GM10248 (cell line): ENCODE data around the gene PPIP5K1.

Source experiments
- CTCF ChIA-PET: fragments of 300-600 bp; sonication (Branson Sonifier 250); formaldehyde crosslinking; extraction: SDS; loops from one replicate; lab custom pipeline; 2021; ENCODE audit warnings: antibody characterized with exemption; lab: Yijun Ruan, JAX
- POLR2A ChIA-PET: fragments of 350-650 bp; sonication (Branson Sonifier 250); formaldehyde crosslinking; extraction: SDS; loops from one replicate; lab custom pipeline; 2020; ENCODE audit warnings: antibody characterized with exemption; lab: Yijun Ruan, JAX
- DNase-seq: peaks from one replicate; pipeline ENCODE4 v3.0.0; 2012; ENCODE audit errors: extremely low spot score
- CTCF ChIP-seq: IDR thresholded peaks from 2 replicates; pipeline ENCODE4 v1.5.1; 2012; ENCODE audit warnings: mild to moderate bottlenecking, low read depth; ENCODE audit errors: extremely low read depth, missing control alignments, control extremely low read depth

PPIP5K1 gene

DNA sequence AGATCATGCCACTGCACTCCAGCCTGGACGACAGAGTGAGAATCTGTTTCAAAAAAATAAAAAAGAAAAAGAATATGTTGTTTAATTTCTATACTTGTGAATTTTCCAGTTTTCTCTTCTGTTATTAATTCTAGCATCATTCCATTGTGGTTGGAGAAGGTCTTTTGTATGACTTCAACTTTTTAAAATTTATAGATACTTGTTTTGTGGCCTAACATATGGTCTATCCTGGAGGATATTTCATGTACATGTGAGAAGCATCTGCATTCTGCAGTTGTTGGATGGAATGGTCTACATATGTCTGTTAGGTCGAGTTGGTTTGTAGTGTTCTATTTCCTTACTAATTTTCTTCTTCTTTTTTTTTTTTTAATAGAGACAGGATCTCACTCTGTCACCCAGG, 37.0 kb downstream of the PPIP5K1 start:
- POLR2A ChIA-PET = no interaction called here
- DNase-seq = no peak
- CTCF ChIA-PET = no interaction called here
- no peak for TF ChIP-seq CTCF

DNA sequence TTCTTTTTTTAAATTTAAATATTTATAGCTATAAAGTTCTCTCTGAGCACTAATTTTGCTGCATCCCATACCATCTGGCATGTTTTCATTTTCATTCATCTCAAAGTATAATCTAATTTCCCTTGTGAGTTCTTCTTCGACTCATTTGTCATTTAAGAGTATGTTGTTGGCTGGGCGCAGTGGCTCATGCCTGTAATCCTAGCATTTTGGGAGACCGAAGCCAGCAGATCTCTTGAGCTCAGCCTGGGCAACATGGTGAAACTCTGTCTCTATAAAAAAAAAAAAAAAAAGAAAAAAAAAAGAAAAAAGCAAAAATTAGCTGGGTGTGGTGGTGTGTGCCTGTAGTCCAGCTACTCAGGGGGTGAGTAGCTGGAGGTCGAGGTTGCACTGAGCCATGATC, 37.8 kb downstream of the PPIP5K1 start:
- no peak for DNase-seq
- CTCF ChIA-PET = no interaction called here
- POLR2A ChIA-PET = no interaction called here
- TF ChIP-seq CTCF = no peak

DNA sequence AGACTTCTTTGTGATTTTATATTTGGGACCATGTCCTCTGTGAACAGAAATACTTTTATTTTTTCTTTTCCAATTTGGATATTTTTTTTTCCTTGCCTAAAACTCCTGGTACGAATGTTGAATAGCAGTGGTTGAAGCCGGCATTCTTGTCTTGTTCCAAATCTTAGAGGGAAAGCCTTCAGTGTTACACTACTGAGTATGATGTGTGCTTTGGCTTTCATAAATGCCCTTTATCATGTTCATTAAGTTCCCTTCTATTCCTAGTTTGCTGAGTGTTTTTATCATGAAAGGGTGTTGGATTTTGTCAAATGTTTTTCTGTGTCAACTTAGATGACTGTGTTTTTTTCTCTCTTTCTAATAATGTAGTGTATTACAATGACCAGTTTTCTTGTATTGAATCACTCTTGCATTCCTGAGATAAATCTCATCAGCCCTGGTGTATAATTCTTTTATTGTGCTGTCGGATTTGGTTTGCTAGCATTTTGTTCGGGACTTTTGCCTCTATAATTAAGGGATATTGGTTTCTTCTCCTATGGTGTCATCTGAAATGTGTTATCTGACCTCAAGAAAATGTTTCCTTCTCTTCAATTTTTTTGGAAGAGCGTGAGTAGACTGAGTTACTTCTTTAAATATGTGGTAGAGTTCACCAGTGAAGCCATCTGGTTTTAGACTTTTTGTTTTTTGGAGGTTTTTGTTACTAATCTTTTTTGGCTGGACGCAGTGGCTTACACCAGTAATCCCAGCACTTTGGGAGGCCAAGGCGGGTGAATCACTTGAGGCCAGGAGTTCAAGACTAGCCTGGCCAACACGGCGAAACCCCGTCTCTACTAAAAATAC, 39.3 kb downstream of the PPIP5K1 start:
- CTCF ChIA-PET = interaction anchor here (0.6 kb wide), 1 partner anchor 29 kb away, joined by 3 read pairs; no protein-coding TSS in a partner anchor
- DNase-seq = no peak
- TF ChIP-seq CTCF = no peak
- POLR2A ChIA-PET = no interaction called here

DNA sequence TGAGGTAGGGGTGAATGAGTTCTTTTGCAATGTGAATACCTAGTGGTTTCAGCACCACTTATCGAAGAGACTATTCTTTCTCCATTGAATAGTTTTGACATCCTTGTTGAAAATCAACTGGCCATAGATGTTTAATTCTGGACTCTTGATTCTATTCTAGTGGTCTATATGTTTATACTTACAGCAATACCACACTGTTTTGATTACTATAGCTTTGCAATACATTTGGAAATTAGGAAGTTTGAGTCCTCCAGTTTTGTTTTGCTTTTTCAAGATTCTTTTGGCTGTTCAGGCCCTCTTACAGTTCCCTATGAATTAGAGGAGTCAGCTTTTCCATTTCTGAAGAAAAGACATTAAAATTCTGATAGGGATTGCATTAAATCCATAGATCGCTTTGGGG, 42.5 kb downstream of the PPIP5K1 start:
- TF ChIP-seq CTCF = no peak
- ChIA-PET CTCF (no interaction called here), POLR2A (no interaction called here)
- DNase-seq = no peak

DNA sequence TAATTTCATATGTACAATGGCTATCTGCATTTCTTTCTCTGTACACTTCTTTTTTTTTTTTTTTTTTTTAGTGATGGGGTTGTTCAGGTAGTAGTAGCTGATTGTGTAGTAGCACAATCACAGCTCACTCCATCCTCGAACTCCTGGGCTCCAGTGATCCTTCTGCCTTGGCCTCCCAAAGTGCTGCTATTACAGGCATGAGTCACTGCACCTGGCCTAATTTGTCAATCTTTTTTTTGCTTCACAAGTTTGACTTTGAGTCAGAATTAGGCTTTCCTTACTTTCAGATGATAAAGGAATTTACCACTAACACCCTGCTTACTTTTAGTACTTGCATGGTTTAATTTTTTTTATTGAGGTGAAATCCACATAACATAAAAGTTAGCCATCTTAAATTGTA, 44.6 kb downstream of the PPIP5K1 start:
- no peak for TF ChIP-seq CTCF
- CTCF ChIA-PET = interaction anchor here (1.5 kb wide), 1 partner anchor 11 kb away, joined by 3 read pairs; no protein-coding TSS in a partner anchor
- no peak for DNase-seq
- POLR2A ChIA-PET = no interaction called here

DNA sequence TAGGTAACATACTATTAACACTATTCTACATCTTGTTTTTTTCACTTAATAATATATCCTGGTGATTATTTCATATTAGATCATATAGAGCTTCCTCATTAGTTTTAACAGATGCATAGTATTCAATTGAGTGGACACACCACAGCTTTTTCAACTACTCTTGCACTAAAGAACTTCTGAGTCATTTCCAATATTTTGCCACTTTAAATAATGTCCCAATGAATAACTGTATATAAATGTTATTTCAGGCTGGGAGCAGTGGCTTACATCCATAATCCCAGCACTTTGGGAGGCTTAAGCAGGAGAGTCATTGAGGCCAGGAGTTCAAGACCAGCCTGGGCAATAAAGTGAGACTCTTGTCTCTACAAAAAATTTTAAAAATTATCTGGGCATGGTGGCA, 45.7 kb downstream of the PPIP5K1 start:
- TF ChIP-seq CTCF = no peak
- no peak for DNase-seq
- POLR2A ChIA-PET = no interaction called here
- CTCF ChIA-PET = interaction anchor here (3.3 kb wide), 1 partner anchor 29 kb away, joined by 15 read pairs; no protein-coding TSS in a partner anchor
